VCaP (cell line): ENCODE measurements around the gene FBN2.

Experiments used
- H3K27ac ChIP-seq: fragments of 450-650 bp; 2 replicates; pipeline ENCODE4 v1.5.1; 2017
- CTCF ChIP-seq: fragments of 450-650 bp; conservative IDR thresholded peaks from 2 replicates; pipeline ENCODE4 v1.5.1; 2017; ENCODE audit warnings: mild to moderate bottlenecking, moderate library complexity

FBN2 gene

GRCh38 chr5:128572051-128572929 is 34.2 kb upstream of the FBN2 start:
- H3K27ac ChIP-seq: no peak overlapping the region
- no peak for TF ChIP-seq CTCF

GRCh38 chr5:128566178-128566577 is 28.1 kb upstream of the FBN2 start:
- no peak overlapping the region for H3K27ac ChIP-seq
- no peak for TF ChIP-seq CTCF

- H3K27ac ChIP-seq: no peak overlapping the region
- TF ChIP-seq CTCF: no peak
Measured at GRCh38 chr5:128559300-128560297, 21.6 kb upstream of the FBN2 start.

- no peak for TF ChIP-seq CTCF
- no peak overlapping the region for H3K27ac ChIP-seq
Measured at GRCh38 chr5:128553747-128554146, 15.7 kb upstream of the FBN2 start.

GRCh38 chr5:128551476-128551875 is 13.4 kb upstream of the FBN2 start:
- H3K27ac ChIP-seq: no peak overlapping the region
- no peak for TF ChIP-seq CTCF

- H3K27ac ChIP-seq: no peak overlapping the region
- TF ChIP-seq CTCF: no peak
Measured at GRCh38 chr5:128549496-128549895, 11.5 kb upstream of the FBN2 start.

- H3K27ac ChIP-seq: peak overlapping the region; percentile 88
- no peak for TF ChIP-seq CTCF
Measured at GRCh38 chr5:128546658-128547281, 8.7 kb upstream of the FBN2 start.
